EH (cell line): ENCODE measurements around the gene SPRED3.
"Not testable (repeated sequence)": the region's sequence is repeated elsewhere in the genome, so short reads cannot be mapped to it uniquely, and the experiment has no call there.

Experiments
- DNase-seq: peaks from one replicate; pipeline ENCODE4 v3.0.0-alpha.2; 2015; ENCODE audit warnings: low read depth

SPRED3 gene, protein sequence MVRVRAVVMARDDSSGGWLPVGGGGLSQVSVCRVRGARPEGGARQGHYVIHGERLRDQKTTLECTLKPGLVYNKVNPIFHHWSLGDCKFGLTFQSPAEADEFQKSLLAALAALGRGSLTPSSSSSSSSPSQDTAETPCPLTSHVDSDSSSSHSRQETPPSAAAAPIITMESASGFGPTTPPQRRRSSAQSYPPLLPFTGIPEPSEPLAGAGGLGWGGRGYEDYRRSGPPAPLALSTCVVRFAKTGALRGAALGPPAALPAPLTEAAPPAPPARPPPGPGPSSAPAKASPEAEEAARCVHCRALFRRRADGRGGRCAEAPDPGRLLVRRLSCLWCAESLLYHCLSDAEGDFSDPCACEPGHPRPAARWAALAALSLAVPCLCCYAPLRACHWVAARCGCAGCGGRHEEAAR

DNA sequence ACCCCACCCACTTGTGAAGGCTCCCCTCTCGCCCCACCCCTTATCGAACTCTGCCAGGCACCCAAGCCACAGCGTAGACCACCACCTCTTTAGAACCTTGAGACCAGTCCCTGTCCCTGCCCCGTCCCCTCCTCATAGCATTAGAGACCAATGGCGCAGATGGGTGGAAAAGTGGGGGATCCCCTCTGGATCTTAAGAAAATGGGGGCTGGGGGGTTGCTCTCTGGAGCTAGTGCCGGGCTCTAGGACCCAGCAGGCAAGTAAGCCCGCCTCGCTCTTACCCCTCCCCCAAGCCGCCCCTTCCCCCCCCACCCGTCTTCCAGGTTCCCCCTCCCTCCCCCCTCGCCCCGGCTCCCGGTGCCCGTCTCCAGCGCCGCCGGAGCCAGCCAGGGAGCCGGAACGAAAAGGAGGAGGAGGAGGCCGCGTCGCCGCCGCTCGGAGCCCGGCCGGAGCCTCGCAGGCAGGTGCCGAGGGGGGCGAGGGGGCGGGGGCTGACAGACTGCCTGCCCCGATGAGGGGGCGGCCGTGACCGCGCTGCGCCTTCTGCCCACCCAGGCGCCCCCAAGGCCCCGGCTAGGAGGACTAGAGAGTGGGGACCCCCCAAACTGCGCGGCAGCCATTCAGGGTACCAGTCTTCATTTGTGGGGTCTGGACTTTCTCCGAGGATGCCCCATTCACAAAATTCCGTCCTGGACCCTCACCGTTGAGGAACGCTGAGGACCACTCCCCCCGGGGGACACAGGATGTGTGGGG lies at the start of gene SPRED3:
SPRED3 (plus strand) TSS at position 349 of the 752 bp plus-strand sequence. CDS start 1,606 bp downstream, outside the sequence.
- peak; percentile 79 for DNase-seq

DNA sequence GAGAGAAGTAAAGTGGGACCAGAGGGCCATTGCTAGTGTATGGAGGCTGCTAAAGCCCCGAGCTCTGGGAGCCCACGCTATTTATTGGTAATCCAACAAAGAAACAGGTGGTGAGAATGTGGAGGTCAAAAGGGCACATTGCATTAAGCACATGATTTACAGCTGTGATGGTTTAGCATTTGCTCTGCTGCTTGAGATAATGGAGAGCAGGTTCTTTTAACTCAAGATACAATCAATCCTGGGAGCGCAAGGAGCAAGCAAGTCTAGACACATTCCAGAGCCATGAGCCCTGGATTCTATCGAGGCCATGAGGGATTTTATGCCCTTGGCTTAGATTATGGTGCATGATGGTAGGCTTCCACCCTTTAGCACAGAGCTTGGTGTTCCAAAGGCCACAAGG lies 49.5 kb upstream of the SPRED3 start:
- DNase-seq, result peak; percentile 38

DNA sequence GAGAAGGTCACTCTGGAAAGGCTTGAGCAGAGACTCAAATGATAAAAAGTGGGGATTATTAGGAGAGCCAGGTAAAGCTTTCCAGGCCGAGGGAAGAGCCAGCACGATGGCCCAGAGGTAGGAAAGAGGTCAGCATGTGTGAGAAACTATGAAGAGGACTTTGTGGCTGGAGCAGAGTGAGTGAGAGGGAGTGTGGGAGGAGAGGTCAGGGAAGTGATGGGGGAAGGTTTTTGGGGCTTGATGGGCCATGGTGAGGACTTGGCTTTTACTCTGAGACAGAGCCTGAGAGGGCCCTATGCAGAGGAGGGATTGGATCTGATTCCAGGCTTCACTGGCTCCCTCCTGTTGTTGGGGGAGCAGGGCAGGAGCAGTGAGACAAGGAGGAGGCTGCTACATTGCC lies 47.6 kb upstream of the SPRED3 start:
- DNase-seq, result no peak

DNA sequence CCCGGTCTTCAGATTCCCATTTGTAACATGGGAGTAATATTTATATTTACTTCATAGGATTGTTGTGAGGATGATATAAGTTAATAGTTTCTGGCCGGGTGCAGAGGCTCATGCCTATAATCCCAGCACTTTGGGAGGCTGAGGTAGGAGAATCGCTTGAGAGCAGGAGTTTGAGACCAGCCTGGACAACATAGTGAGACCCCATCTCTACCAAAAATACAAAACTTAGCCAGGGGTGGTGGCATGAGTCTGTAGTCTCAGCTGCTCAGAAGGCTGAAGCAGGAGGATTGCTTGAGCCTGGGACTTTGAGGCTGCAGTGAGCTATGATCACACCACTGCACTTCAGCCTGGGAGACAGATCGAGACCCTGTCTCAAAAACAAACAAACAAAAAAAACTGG lies 41.7 kb upstream of the SPRED3 start:
- no peak for DNase-seq

DNA sequence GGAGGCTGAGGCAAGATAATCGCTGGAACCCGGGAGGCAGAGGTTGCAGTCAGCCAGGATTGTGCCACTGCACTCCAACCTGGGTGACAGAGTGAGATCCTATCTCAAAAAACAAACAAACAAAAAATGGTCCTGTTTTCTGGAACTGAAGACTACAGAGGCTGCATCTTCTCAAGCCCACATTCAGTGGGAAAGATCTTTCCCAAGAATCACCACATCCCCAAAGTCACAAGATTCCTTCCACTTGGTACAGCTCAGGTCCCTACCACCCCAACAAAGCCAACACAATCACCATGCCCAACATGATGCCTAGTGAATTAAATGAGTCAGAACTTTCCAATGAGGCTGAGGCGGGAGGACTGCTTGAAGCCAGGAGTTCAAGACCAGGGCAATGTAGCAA lies 37.6 kb upstream of the SPRED3 start:
- no peak for DNase-seq

DNA sequence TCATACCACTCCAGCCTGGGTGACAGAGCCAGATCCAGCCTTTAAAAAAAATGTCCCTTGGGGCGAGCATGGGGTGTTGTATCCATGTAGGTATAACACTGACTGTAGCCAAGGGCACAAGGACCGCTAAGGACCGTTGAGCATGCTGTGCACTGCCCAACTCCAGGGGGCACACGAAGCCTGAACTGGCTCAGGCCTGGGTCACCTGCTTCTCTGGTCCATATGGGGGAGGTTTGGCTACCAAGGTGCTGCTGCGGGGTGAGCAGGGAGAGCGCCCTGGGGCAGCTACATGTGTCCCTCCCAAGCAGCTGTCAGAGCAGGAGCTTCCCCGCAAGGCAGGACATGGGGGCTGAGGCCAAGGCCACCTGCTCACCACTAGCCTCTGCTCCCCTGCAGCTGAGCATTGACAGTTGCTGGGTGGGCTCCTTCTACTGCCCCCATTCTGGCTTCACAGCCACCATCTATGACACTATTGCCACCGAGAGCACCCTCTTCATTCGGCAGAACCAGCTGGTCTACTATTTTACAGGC lies 36.6 kb upstream of the SPRED3 start:
- DNase-seq, result no peak

DNA sequence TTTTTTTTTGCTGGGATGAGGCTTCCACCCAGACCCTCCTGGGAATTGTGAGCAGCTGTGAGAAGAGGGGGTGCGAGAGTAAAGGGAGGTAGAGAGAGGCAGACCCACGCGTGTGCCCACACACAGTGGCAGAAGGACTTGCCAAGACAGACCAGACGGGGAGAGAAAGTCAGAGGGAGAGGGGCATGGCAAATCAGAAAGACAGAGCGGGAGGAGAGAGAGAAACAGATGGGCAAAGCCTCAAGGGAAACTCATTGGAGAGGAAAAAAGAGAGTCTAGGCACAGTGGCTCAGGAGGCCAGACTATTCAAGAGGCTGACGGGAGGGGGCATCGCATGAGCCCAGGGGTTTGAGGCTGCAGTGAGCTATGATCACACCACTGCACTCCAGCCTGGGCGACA lies 35.9 kb upstream of the SPRED3 start:
- DNase-seq, result no peak

DNA sequence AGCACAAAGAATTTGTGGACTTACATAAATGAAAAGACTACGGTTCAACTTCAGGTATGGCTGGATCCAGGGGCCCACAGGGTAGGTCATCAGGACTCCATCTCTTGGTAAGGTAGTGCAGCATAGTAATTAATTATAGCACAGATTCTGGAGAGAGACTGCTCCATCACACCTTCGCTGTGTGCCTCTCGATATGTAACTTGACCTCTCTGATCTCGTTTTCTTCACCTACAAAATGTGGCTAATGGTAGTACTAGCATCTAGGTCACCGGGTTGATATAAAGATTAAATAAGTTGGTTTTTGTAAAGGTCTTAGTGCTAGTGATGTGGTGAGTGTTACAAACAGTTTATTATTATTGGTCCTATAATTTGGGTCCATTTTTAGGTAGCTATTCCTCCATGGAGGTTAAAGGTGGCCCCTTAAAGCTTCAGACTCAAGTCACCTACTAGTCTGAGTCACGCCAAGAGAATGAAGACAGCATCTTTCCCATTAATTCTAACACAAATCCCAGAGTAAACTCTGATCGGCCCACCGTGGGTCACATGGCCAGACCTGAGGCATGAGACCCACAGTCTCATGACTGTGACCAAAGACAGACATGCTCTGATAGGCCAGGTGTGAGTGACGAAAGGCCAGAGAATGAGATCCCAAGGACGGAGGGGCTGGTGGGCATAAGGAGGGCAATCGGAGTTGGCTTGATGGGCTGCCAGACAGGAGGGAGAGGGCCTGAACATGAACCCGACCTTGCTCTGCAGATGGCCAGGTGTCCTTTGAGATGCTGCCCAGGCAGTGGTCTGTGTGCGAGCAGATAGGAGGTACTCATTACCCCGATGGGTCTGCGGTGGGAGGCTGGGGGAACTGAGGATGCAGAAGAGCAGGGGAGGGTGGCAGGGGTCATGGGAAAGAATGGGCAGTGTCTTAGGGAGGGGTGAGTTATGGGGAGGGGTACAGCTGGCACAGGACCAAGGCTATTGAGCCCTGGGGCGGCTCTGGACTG lies 32.5 kb upstream of the SPRED3 start:
- DNase-seq, result no peak

DNA sequence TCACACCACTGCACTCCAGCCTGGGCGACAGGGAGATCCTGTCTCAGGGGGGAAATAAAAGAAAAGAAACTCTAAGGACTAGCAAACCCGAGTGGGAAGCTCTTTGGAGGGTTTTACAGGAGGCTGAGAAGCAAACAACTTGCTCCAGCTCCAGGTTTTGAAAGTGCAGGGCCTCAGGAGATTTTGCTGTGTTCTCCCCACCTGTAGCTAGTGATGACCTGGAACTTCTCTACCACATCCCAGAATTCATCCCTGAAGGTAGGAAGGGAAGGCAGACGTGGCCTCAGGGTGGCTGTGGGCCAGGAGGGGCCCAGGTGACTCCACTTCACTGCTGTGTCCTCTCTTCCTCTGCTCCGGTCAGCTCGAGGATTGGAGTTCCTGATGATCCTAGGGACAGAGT lies 30.4 kb upstream of the SPRED3 start:
- DNase-seq, result no peak

DNA sequence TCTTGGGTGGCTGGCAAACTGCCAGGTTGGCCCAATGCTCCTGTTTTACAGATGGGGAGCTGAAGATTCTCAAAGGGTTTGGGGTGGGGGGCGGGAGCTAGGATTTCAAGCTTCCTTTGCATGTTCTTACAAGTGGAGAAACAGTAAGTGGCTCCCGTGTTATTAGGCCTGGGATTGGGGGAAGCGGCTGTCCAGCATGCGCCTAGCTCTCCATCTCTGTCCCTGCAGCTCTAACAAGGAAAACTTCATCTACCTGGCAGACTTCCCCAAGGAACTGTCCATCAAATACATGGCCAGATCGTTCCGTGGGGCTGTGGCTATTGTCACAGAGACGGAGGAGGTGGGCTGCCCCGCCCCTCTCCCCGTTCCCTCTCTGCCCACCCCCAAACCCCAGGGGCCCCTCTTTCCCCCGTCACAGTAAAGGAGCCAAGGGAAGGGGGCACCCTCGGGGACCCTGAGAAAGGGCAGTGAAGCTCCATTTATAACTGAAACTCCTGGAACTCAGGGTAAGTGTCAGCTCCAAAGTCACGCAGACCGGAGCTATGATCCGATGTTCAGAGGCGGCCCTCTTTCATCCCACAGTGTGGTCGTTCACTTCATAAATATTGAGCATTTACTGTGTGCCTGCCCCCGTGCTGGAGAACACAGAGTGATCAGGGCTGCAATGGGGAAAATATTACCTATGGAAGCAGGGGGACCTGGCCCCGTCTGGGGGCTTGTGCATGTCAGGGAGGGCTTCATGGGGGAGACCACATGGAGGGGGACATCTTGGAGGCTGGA lies 29.1 kb upstream of the SPRED3 start:
- DNase-seq, result no peak

DNA sequence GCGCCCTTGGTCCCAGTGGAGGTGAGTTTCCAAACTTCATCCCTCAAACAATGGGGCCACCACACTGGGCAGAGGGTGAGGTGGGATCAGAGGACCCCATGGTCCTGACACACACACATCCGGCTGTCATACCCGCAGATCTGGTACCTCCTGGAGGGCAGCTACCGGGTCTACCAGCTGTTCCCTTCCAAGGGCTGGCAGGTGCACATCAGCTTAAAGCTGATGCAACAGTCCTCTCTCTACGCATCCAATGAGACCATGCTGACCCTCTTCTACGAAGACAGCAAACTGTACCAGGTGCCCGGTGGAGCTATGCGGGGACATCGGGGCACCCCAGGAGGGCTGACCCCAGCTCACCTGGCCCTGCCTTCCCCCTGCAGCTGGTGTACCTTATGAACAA lies 28.1 kb upstream of the SPRED3 start:
- no peak for DNase-seq

DNA sequence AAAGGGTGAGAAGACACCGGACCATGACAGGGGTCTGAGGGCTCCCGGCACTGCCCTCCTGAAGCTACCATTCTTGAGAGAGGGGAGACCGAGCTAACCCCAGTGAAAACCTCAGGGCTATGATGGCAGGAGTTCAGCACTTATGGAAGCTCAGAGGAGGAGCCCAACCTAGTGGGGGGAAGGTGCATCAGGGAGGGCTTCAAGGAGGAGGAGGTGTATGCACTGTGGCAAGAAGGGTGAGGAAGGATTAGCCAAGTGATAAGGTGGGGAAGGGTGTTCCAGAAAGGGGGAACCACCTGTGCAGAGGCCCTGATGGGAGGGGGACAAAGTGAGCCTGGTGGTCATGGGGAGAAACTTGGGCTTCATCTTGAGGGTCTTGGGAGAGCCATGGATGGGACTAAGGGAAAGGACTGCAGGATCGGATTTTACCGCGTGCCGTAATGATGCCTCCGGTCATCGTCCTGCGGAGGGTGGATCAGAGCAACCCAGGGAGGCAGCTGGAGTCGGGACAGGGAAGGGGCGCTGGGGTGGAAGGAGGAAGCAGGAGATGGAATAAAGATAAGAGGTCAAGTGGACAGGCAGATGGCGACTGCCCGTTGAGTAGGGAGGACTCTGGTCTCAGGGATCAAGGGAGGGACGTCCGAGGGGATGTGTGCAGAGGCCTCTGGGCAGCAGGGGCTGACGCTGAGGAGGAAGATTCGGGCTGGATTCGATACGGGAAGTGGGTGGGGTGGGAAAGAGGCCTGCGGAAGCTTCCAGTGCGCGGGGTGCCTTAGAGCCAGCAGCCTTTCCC lies 27.5 kb upstream of the SPRED3 start:
- DNase-seq, result no peak

DNA sequence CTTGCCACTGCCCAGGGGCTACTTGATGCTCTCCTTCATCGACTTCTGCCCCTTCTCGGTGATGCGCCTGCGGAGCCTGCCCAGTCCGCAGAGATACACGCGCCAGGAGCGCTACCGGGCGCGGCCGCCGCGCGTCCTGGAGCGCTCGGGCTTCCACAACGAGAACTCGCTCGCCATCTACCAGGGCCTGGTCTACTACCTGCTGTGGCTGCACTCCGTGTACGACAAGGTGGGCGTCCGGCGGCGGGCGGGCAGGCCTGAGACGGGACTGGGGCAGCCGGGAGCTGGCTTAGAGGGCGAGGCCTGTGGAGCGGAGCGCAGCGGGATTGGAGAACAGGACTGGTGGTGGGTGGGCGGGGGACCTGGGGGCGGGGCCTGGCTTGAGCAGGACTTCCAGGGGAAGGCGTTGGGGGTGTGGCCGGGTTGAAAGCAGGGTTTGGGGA lies 26.8 kb upstream of the SPRED3 start:
- DNase-seq, result peak; percentile 77

DNA sequence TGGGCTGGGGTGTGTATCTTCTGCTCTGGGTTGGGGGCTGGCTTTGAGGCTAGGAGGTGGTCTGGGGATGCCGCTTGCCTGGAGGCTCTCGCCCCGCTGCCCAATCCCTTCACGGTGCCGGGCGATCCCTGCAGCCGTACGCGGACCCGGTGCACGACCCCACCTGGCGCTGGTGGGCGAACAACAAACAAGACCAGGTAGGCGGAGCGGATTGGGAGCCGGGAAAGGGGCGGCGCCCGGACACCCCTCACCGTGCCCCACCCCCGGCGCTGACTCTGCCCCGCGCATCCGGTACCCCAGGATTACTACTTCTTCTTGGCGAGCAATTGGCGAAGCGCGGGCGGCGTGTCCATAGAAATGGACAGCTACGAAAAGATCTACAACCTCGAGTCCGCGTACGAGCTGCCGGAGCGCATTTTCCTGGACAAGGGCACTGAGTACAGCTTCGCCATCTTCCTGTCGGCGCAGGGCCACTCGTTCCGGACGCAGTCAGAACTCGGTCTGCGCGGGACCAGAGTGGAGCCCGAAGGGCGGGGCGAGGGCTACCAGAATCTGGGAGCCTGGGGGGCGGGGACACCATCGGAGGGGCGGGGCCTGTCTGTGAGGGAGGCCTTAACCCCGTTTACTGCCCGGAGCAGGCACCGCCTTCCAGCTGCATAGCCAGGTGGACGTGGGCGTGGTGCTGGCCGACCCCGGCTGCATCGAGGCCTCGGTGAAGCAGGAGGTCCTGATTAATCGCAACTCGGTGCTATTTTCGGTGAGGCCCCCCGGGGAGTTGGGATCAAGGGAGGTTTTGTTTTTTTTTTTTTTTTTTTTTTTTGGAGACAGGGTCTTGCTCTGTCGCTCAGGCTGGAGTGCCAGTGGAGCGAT lies 26.2 kb upstream of the SPRED3 start:
- peak; percentile 72 for DNase-seq

DNA sequence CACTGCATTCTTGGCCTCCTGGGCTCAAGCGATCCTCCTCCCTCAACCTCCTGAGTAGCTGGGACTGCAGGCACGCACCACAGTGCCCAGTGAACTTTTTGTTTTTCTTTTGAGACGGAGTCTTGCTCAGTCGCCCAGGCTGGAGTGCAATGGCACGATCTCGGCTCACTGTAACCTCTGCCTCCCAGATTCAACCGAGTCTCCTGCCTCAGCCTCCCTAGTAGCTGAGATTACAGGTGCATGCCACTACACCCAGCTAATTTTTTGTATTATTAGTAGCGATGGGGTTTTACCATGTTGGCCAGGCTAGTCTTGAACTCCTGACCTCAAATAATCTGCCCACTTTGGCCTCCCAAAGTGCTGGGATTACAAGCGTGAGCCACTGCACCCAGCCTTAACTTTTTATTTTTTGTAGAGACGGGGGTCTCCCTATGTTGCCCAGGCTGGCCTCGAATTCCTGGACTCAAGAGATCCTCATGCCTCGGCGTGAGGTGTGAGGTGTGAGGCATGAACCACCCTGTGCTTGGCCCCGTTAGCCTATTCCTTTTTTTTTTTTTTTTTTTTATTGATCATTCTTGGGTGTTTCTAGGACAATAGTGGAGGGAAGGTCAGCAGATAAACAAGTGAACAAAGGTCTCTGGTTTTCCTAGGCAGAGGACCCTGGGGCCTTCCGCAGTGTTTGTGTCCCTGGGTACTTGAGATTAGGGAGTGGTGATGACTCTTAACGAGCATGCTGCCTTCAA lies 25.4 kb upstream of the SPRED3 start:
- not testable (repeated sequence) for DNase-seq

DNA sequence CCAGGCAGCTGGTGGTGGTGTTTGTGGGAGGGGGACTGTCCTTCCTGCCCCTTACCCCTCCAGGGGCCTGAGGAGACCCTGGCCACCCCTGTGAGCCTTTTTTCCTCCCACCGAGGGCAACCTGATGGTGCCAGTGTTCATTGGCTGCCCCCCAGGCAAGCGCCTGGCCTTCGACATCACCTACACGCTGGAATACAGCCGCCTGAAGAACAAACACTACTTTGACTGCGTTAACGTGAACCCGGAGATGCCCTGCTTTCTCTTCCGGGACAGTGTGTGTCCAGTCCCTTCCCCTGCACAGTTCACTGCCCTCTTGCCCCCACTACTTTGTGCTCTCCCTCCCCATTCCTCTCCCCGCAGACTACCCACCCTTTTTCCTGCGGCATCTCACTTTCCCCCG lies 21.5 kb upstream of the SPRED3 start:
- no peak for DNase-seq

DNA sequence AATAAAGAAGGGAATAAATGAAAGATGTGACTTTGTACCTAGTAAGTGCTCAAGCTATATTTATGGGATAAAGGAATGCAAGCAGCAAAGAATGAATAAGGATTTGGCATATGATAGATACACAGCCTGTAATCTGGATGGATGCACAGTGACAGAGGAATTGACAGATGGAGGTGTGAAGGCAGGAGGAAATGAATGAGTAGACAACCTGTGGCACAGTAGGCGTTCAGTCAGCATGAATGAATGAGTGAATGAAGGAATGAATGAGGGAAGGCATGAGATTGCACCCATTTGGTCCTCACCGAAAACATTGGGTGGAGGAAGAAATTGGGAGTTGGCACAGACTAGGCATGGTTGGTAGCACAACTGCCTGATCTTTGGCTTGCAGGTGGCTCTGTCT lies 18.9 kb upstream of the SPRED3 start:
- DNase-seq, result no peak

DNA sequence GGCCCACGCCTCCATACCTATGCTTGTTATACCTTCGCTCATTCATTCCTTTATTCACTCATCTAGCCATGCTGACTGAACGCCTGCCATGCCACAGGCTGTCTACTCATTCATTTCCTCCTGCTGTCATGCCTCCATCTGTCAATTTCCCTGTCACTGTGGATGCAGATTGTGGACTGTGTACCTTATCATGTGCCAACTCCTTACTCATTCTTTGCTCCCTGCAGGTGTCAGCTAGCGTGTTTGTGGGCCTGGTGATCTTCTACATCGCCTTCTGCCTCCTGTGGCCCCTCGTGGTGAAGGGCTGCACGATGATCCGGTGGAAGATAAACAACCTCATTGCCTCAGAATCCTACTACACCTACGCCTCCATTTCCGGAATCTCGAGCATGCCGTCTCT lies 18.2 kb upstream of the SPRED3 start:
- no peak for DNase-seq

DNA sequence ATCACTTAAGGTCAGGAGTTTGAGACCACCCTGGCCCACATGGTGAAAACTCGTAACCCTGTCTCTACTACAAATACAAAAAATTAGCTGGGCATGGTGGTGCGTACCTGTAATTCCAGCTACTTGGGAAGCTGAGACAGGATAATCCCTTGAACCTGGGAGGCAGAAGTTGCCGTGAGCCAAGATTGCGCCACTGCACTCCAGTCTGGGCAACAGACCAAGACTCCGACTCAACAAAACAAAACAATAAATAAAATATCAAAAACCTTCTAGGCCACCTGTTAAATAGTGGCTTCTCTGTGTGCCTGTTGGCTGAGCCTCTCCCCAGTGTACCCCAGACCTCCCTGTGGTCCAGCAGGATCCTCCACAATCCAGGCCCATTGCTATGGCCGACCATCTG lies 17.4 kb upstream of the SPRED3 start:
- DNase-seq, result no peak
